ENCODE results near the gene DSTN.

GRCh38 chr20:17617212-17617867, 47.5 kb downstream of the DSTN start:
- TF ChIP-seq POLR2A (IDR thresholded peaks at IDR 0.05): no peak
- TF ChIP-seq CTCF (IDR thresholded peaks at IDR 0.05): peak; percentile 37 to 51 (median 44)
